Hepatocyte (in vitro differentiated cells): ENCODE results near the gene SPATA2. TPM values are rescaled to one million over a fixed set of nuclear protein-coding genes. Genes with fewer than 3 reads are reported as not detected.

Experiments used
- DNase-seq: peaks from one replicate; pipeline ENCODE4 v3.0.0-alpha.2; 2016; ENCODE audit warnings: low spot score
- H2AFZ ChIP-seq: fragments of 200-600 bp; sonication (generic); 2 replicates; pipeline ENCODE4 v1.6.0; 2016; ENCODE audit warnings: antibody characterized with exemption, mild to moderate bottlenecking
- H3K27ac ChIP-seq: fragments of 200-600 bp; sonication (generic); 2 replicates; pipeline ENCODE4 v1.5.1; 2016; ENCODE audit warnings: mild to moderate bottlenecking
- H3K27me3 ChIP-seq: fragments of 200-600 bp; sonication (generic); 2 replicates; pipeline ENCODE4 v1.6.1; 2016
- H3K36me3 ChIP-seq: fragments of 200-600 bp; sonication (generic); replicated peaks from 2 replicates; pipeline ENCODE4 v1.5.1; 2016; ENCODE audit warnings: low read depth; ENCODE audit not compliant: insufficient read depth
- H3K4me1 ChIP-seq: fragments of 200-600 bp; sonication (generic); 2 replicates; pipeline ENCODE4 v1.5.1; 2016; ENCODE audit warnings: mild to moderate bottlenecking, moderate library complexity; ENCODE audit not compliant: insufficient read depth
- H3K4me2 ChIP-seq: fragments of 200-600 bp; sonication (generic); 2 replicates; pipeline ENCODE4 v1.6.0; 2016
- H3K4me3 ChIP-seq: fragments of 200-600 bp; sonication (generic); 2 replicates; pipeline ENCODE4 v1.5.1; 2016; ENCODE audit warnings: mild to moderate bottlenecking
- H3K79me2 ChIP-seq: fragments of 200-600 bp; sonication (generic); 2 replicates; pipeline ENCODE4 v1.6.0; 2017; ENCODE audit warnings: mild to moderate bottlenecking
- H3K9me2 ChIP-seq: fragments of 200-600 bp; sonication (generic); replicated peaks from 2 replicates; pipeline ENCODE4 v1.6.0; 2017; ENCODE audit warnings: mild to moderate bottlenecking; ENCODE audit not compliant: insufficient read depth
- H3K9me3 ChIP-seq: fragments of 200-600 bp; sonication (generic); 2 replicates; pipeline ENCODE4 v1.5.1; 2016; ENCODE audit warnings: low read depth, mild to moderate bottlenecking
- H4K20me1 ChIP-seq: fragments of 200-600 bp; sonication (generic); 2 replicates; pipeline ENCODE4 v1.6.0; 2016; ENCODE audit warnings: mild to moderate bottlenecking; ENCODE audit not compliant: insufficient read depth, poor library complexity, severe bottlenecking
- CTCF ChIP-seq: fragments of 200-600 bp; sonication (generic); IDR thresholded peaks from 2 replicates; pipeline ENCODE4 v1.5.1; 2016; ENCODE audit warnings: antibody characterized with exemption, mild to moderate bottlenecking; ENCODE audit not compliant: poor library complexity
- EZH2 ChIP-seq: fragments of 200-600 bp; sonication (generic); IDR thresholded peaks from 2 replicates; pipeline ENCODE4 v1.6.1; 2016; ENCODE audit warnings: antibody characterized with exemption, mild to moderate bottlenecking, borderline replicate concordance
- EZH2phosphoT487 ChIP-seq: fragments of 200-600 bp; sonication (generic); IDR thresholded peaks from one replicate; pipeline ENCODE4 v1.6.1; 2018; ENCODE audit warnings: antibody characterized with exemption, mild to moderate bottlenecking, low read depth, moderate library complexity; ENCODE audit not compliant: unreplicated experiment, severe bottlenecking
- WGBS: methylation state at CpG from one replicate; pipeline ENCODE4 v1.1.6; 2016; ENCODE audit warnings: low lambda C conversion rate; ENCODE audit errors: missing lambda C conversion rate; 5-methylcytosine and 5-hydroxymethylcytosine counted together
- polyA plus RNA-seq: library from polyadenylated mRNA; unstranded; fragments of >200 nt; fragmentation: Nextera tagmentation; extraction: Ambion mirVana; gene quantifications from 2 replicates; pipeline ENCODE4 v1.2.1, GENCODE V29; 2016
- total RNA-seq: library from RNA; depleted of rRNA; stranded (reverse); fragments of >200 nt; gene quantifications from 2 replicates; pipeline ENCODE4 v1.2.3, GENCODE V29; 2014

The SPATA2 gene
- total and polyA plus RNA-seq, 2 experiments from 2014 or later = 5.9 to 9.6 TPM

- Histone ChIP-seq H3K27ac (no peak overlapping the region), H3K4me2 (no peak overlapping the region), H3K79me2 (no peaks in the 10 kb centered on the region), H2AFZ (no peak overlapping the region), H3K9me2 (no peaks in the 10 kb centered on the region), H3K4me3 (no peak overlapping the region), H3K36me3 (no peaks in the 10 kb centered on the region), H4K20me1 (no peaks in the 10 kb centered on the region), H3K27me3 (no peaks in the 10 kb centered on the region), H3K4me1 (no peaks in the 10 kb centered on the region), H3K9me3 (no peaks in the 10 kb centered on the region)
- WGBS = 91% methylated on average over 6 of the region's 6 CpGs
- TF ChIP-seq EZH2 (no peak), CTCF (no peak), EZH2phosphoT487 (no peak)
- DNase-seq = no peak
These were observed 21.3 kb downstream of the SPATA2 start for GRCh38 chr20:49894073-49894470.

- Histone ChIP-seq H3K36me3 (no peaks in the 10 kb centered on the region), H3K4me2 (no peak overlapping the region), H3K27ac (no peak overlapping the region), H2AFZ (no peak overlapping the region), H3K9me3 (no peaks in the 10 kb centered on the region), H3K79me2 (no peaks in the 10 kb centered on the region), H3K4me3 (no peak overlapping the region), H4K20me1 (no peaks in the 10 kb centered on the region), H3K9me2 (no peaks in the 10 kb centered on the region), H3K4me1 (no peaks in the 10 kb centered on the region), H3K27me3 (no peaks in the 10 kb centered on the region)
- no peak for DNase-seq
- TF ChIP-seq CTCF = no peak
- no peak for TF ChIP-seq EZH2phosphoT487
- TF ChIP-seq EZH2 = no peak
- WGBS = 89% methylated on average over 12 of the region's 12 CpGs
These were observed 21.9 kb downstream of the SPATA2 start for GRCh38 chr20:49893242-49894072.

DNA sequence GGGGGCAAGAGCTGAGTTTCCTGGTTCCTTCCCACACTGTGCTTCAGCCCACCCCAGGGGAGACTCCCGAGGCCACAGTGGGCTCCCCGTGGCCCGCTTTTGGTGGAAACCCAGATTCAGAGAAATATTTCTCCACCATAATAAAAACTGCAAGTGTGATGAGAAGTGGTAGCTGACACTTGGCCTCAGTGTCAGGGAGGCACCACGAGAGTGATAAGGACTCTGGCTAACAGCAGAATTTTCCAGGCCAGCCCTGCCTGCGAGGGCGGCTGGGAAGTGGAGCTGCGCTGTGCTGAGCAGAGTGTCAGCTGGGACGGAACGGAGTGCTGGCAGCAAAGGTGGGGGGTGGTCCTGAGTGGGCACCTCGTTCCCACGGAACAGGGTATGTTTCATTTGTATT is 22.5 kb downstream of the SPATA2 start:
- no peak for TF ChIP-seq EZH2
- DNase-seq = no peak
- H3K36me3 ChIP-seq = no peaks in the 10 kb centered on the region
- no peaks in the 10 kb centered on the region for H3K4me1 ChIP-seq
- 68% methylated on average over 11 of the region's 11 CpGs for WGBS
- no peak overlapping the region for H3K4me2 ChIP-seq
- no peak overlapping the region for H3K27ac ChIP-seq
- H3K27me3 ChIP-seq = no peaks in the 10 kb centered on the region
- H3K79me2 ChIP-seq = no peaks in the 10 kb centered on the region
- no peak overlapping the region for H3K4me3 ChIP-seq
- H3K9me2 ChIP-seq = no peaks in the 10 kb centered on the region
- H2AFZ ChIP-seq = no peak overlapping the region
- no peaks in the 10 kb centered on the region for H3K9me3 ChIP-seq
- no peaks in the 10 kb centered on the region for H4K20me1 ChIP-seq

DNA sequence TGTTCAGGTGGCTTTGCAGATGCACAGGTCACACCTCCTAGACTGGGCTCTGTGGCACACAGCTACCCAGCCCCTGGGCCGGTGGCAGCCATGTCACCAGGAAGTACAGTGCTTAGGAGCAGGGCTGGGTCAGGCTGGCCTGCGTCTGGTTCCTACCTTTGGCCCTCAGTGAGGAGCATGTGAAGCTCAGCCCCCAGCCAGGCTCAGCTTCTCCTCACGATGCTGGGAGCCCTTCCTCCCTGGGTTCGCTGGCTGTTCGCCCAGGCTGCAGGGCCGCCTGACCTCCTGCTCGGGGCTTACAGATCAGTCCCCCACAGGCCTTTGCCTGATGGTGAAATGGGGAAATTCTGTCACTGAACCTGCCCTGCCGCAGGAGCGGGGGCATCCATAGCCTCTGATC is 23.1 kb downstream of the SPATA2 start:
- 88% methylated on average over 9 of the region's 9 CpGs for WGBS
- no peak overlapping the region for H3K4me3 ChIP-seq
- no peak for TF ChIP-seq EZH2
- TF ChIP-seq EZH2phosphoT487 = no peak
- no peak for TF ChIP-seq CTCF
- no peaks in the 10 kb centered on the region for H3K79me2 ChIP-seq
- H3K9me2 ChIP-seq = no peaks in the 10 kb centered on the region
- no peak overlapping the region for H3K27ac ChIP-seq
- H3K4me2 ChIP-seq = no peak overlapping the region
- H3K4me1 ChIP-seq = no peaks in the 10 kb centered on the region
- no peaks in the 10 kb centered on the region for H4K20me1 ChIP-seq
- H3K36me3 ChIP-seq = no peaks in the 10 kb centered on the region
- no peak overlapping the region for H2AFZ ChIP-seq
- H3K9me3 ChIP-seq = no peaks in the 10 kb centered on the region
- no peak for DNase-seq
- H3K27me3 ChIP-seq = no peaks in the 10 kb centered on the region
